ENCODE measurements around the gene TBX19.

Gene TBX19

DNA sequence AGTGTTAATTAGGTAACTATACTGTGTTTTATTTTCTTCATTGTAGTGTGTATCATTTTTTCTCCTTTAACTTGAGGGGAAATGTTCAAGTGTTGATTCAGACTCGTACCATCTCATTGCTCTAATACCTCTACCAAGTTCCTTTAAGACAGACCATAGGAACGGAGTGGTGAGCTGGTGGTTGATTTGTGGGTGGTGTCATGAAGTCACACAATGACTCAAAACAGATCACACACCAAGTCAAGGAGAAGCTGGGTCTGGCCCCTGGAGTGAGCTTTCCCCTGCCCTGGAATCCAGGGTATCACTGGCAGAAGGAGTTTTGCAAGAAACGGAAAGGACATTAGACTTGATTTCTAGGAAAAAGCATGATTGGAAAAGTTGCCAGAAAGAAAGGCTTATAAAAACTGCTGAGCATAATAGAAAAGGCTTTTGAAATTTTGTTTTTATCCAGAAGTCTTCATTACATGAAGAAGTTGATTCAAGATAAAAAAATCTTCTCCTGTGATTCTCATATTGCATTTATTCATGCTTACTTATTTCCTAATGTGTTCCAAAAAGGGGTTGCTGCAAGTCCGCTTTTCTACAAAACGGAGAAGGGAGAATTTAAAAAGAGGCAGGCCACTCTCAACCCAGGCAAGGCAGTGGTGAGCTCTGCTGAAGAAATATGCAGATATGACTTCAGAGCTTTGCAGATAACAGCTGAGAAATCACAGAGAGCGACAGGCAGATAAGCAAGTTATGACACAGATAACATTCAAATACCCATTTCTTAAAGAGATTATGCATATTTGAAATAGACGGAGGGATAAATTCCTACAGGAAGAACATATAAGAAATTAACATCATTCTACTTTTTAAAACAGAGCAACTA is 79.7 kb downstream of the TBX19 start:
- TF ChIP-seq, protein P1, sequence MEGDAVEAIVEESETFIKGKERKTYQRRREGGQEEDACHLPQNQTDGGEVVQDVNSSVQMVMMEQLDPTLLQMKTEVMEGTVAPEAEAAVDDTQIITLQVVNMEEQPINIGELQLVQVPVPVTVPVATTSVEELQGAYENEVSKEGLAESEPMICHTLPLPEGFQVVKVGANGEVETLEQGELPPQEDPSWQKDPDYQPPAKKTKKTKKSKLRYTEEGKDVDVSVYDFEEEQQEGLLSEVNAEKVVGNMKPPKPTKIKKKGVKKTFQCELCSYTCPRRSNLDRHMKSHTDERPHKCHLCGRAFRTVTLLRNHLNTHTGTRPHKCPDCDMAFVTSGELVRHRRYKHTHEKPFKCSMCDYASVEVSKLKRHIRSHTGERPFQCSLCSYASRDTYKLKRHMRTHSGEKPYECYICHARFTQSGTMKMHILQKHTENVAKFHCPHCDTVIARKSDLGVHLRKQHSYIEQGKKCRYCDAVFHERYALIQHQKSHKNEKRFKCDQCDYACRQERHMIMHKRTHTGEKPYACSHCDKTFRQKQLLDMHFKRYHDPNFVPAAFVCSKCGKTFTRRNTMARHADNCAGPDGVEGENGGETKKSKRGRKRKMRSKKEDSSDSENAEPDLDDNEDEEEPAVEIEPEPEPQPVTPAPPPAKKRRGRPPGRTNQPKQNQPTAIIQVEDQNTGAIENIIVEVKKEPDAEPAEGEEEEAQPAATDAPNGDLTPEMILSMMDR (IDR thresholded peaks at IDR 0.05; ENCODE audit: unreplicated experiment in 3 of 3): no peak
- H3K36me3 Mint-ChIP-seq (ENCODE audit: low read depth): no peaks in the 10 kb centered on the region
- peak overlapping the region in 1 of 3 experiments; percentile 9 for H3K27ac Mint-ChIP-seq
- peaks cover 5% of the 10 kb centered on the region for H3K4me1 Mint-ChIP-seq
- H3K4me3 Mint-ChIP-seq: no peak overlapping the region
- peaks cover 9% of the 10 kb centered on the region for H3K27me3 Mint-ChIP-seq (ENCODE audit: low read depth)
- no peaks in the 10 kb centered on the region for H3K9me3 Mint-ChIP-seq

DNA sequence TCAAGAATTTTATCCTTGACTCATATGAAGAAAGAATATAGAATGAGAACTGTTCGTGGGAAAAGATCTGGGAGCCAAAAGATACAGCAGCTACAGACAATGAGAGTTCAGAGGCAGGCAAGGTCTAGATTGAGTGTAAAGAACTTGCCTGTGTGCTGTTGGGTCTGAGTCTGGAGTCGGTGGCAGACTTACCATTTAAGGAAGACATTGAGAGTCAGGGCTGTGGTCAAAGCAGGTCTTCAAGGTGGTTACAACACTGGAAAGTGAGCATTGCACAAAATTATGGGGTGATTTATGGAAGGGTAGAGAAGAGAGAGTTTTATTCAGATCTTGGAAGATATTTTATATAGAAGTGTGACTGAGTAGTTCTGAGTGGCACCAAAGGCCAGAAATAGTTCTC is 80.6 kb downstream of the TBX19 start:
- TF ChIP-seq, protein P1 (IDR thresholded peaks at IDR 0.05; ENCODE audit: unreplicated experiment in 3 of 3): no peak
- Mint-ChIP-seq H3K36me3 (ENCODE audit: low read depth) (no peaks in the 10 kb centered on the region), H3K9me3 (no peaks in the 10 kb centered on the region), H3K27me3 (ENCODE audit: low read depth) (peaks cover 9% of the 10 kb centered on the region), H3K4me3 (no peak overlapping the region), H3K27ac (no peak overlapping the region), H3K4me1 (peaks cover 5% of the 10 kb centered on the region)

- Mint-ChIP-seq H3K4me1 (peaks cover 5% of the 10 kb centered on the region), H3K27ac (no peak overlapping the region), H3K36me3 (ENCODE audit: low read depth) (no peaks in the 10 kb centered on the region), H3K9me3 (no peaks in the 10 kb centered on the region), H3K4me3 (no peak overlapping the region), H3K27me3 (ENCODE audit: low read depth) (peaks cover 14% of the 10 kb centered on the region)
- TF ChIP-seq, protein P1 (IDR thresholded peaks at IDR 0.05; ENCODE audit: unreplicated experiment in 3 of 3): no peak
These were observed 82.3 kb downstream of the TBX19 start for GRCh38 chr1:168362991-168363390.

Data from nephron (organoid).